Germinal center (tissue), 1 donor: ENCODE results near the gene RRP7A.
A peak's percentile ranks its signal among the peaks of the same experiment; 100 is the strongest.
"Not testable (repeated sequence)": the region's sequence is repeated elsewhere in the genome, so short reads cannot be mapped to it uniquely, and the experiment has no call there.

Experiments used
- DNase-seq: peaks from one replicate; pipeline ENCODE4 v3.0.0; 2012; ENCODE audit warnings: mixed read lengths, low spot score

RRP7A gene

GRCh38 chr22:42536166-42536565 is 16.6 kb upstream of the RRP7A start:
- no peak for DNase-seq

GRCh38 chr22:42535082-42535731 is 15.6 kb upstream of the RRP7A start:
- not testable (repeated sequence) for DNase-seq

- no peak for DNase-seq
Measured at GRCh38 chr22:42533638-42533977, 14.0 kb upstream of the RRP7A start.

GRCh38 chr22:42531401-42532084 is 11.9 kb upstream of the RRP7A start:
- not testable (repeated sequence) for DNase-seq

- DNase-seq, result not testable (repeated sequence)
Measured at GRCh38 chr22:42529435-42529834, 9.8 kb upstream of the RRP7A start.

- no peak for DNase-seq
Measured at GRCh38 chr22:42528591-42529307, 9.2 kb upstream of the RRP7A start.

GRCh38 chr22:42522546-42522945 is 3.0 kb upstream of the RRP7A start:
- DNase-seq, result no peak

GRCh38 chr22:42521228-42521546 is 1.6 kb upstream of the RRP7A start:
- no peak for DNase-seq

GRCh38 chr22:42518638-42519524 is 715 bp downstream of the RRP7A start:
- not testable (repeated sequence) for DNase-seq

- DNase-seq, result not testable (repeated sequence)
Measured at GRCh38 chr22:42517103-42517502, 2.5 kb downstream of the RRP7A start.

GRCh38 chr22:42515896-42516295 is 3.7 kb downstream of the RRP7A start:
- no peak for DNase-seq

GRCh38 chr22:42515304-42515703 is 4.3 kb downstream of the RRP7A start:
- DNase-seq, result not testable (repeated sequence)

GRCh38 chr22:42514331-42514730 is 5.3 kb downstream of the RRP7A start:
- DNase-seq, result not testable (repeated sequence)

- not testable (repeated sequence) for DNase-seq
Measured at GRCh38 chr22:42512273-42512990, 7.2 kb downstream of the RRP7A start.

GRCh38 chr22:42511401-42511891 is 8.2 kb downstream of the RRP7A start:
- DNase-seq, result no peak

GRCh38 chr22:42509548-42509947 is 10.0 kb downstream of the RRP7A start:
- no peak for DNase-seq

GRCh38 chr22:42508975-42509364 is 10.6 kb downstream of the RRP7A start:
- not testable (repeated sequence) for DNase-seq

GRCh38 chr22:42508327-42508974 is 11.1 kb downstream of the RRP7A start:
- DNase-seq, result not testable (repeated sequence)

GRCh38 chr22:42500836-42501179 is 18.8 kb downstream of the RRP7A start:
- no peak for DNase-seq

- peak; percentile 98 for DNase-seq
Measured at GRCh38 chr22:42500161-42500835, 19.3 kb downstream of the RRP7A start.
